PFSK-1 (cell line): ENCODE measurements around the gene CCDC152.

ENCODE experiments used
- FOXP2 ChIP-seq: optimal IDR thresholded peaks from 2 replicates; pipeline ENCODE3; 2011; ENCODE audit warnings: borderline replicate concordance, control low read depth, inconsistent platforms; ENCODE audit not compliant: insufficient read depth; ENCODE audit errors: extremely low read length, extremely low read depth
- POLR2AphosphoS5 ChIP-seq: IDR thresholded peaks from 2 replicates; pipeline ENCODE4 v1.6.1; 2012; ENCODE audit warnings: low read depth, mild to moderate bottlenecking, control low read depth, low read length, moderate library complexity
- SIN3A ChIP-seq: IDR thresholded peaks from 2 replicates; pipeline ENCODE4 v1.6.1; 2012; ENCODE audit warnings: mild to moderate bottlenecking, low read length, moderate library complexity, borderline replicate concordance; ENCODE audit not compliant: insufficient read depth
- TAF1 ChIP-seq: IDR thresholded peaks from 2 replicates; pipeline ENCODE4 v1.6.1; 2012; ENCODE audit warnings: low read length, control low read depth, borderline replicate concordance; ENCODE audit not compliant: insufficient read depth
- TF ChIP-seq, protein P1 (sequence below), 2 experiments: IDR thresholded peaks; 2 replicates each; pipeline versions ENCODE4 v1.6.1 to v1.8.0; 2011 to 2012; ENCODE audit warnings: low read depth in 2 of 2, low read length in 2 of 2, control low read depth in 1 of 2, inconsistent platforms in 1 of 2, mild to moderate bottlenecking in 1 of 2, moderate library complexity in 1 of 2; ENCODE audit not compliant: insufficient read depth in 1 of 2

The CCDC152 gene

DNA sequence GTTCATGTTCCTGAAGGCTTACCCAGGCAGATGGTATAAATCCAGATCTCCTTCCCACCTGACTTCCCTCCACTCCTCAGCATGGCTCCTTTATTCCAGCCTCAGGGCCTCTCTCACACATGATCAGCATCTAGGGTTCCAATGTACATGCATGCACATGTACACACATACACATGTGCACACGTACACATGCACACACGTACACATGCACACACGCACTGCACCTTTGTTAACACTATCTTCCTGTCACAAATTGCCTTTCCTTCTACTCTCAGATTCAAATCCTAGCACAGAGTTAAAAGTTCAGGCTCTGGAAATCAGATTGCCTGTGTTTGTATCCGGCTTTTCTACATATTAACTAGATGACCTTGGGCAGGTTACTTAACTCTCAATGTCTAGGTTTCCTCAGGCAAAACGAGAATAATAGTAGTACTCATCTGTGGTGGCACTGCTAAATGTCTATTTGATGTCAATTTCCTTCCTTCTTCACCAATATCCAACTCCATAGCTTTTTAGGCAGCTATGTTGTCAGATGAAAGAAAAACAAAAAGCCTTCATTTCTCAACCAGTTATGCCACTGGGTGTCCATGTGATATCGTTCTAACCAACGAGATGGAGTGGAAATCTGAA is 67.8 kb downstream of the CCDC152 start:
- TF ChIP-seq TAF1 = no peak
- TF ChIP-seq, protein P1, sequence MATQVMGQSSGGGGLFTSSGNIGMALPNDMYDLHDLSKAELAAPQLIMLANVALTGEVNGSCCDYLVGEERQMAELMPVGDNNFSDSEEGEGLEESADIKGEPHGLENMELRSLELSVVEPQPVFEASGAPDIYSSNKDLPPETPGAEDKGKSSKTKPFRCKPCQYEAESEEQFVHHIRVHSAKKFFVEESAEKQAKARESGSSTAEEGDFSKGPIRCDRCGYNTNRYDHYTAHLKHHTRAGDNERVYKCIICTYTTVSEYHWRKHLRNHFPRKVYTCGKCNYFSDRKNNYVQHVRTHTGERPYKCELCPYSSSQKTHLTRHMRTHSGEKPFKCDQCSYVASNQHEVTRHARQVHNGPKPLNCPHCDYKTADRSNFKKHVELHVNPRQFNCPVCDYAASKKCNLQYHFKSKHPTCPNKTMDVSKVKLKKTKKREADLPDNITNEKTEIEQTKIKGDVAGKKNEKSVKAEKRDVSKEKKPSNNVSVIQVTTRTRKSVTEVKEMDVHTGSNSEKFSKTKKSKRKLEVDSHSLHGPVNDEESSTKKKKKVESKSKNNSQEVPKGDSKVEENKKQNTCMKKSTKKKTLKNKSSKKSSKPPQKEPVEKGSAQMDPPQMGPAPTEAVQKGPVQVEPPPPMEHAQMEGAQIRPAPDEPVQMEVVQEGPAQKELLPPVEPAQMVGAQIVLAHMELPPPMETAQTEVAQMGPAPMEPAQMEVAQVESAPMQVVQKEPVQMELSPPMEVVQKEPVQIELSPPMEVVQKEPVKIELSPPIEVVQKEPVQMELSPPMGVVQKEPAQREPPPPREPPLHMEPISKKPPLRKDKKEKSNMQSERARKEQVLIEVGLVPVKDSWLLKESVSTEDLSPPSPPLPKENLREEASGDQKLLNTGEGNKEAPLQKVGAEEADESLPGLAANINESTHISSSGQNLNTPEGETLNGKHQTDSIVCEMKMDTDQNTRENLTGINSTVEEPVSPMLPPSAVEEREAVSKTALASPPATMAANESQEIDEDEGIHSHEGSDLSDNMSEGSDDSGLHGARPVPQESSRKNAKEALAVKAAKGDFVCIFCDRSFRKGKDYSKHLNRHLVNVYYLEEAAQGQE (IDR thresholded peaks at IDR 0.05; ENCODE audit: insufficient read depth in 1 of 2, low read depth in 2 of 2, low read length in 2 of 2) = no peak
- TF ChIP-seq FOXP2 = no peak
- TF ChIP-seq POLR2AphosphoS5 = no peak
- no peak for TF ChIP-seq SIN3A

DNA sequence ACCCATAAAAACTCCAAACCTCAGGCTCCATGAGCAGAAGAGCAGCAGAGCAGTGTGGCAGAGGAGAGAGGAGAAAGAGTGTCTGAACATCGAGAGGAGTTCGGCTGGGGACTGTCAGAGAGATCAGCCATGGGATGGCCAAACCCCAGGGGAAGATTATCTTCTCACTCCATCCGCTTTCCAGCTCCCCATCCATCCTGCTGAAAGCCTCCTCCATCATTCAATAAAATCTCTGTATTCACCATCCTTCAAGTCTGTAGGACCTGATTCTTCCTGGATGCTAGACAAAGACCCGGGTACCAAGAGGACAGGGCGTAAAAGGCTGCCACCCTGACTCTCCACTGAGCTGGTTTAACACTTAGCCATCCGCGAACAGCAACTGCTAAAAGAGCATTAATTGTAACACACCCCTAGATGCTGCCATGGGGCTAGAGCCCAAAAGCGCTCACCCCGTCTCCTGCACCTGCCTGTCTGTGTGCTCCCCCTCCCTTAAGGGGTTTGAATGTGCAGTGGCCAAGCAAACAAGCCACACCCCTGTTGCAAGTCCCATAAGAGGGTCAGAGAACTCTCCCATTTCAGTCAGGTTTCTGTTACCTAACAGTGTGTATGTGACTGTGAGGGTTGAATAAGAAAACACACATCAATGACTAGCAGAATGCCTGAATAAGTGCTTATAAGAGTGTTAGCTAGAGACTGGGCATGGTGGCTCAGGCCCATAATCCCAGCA is 69.0 kb downstream of the CCDC152 start:
- no peak for TF ChIP-seq SIN3A
- no peak for TF ChIP-seq TAF1
- TF ChIP-seq FOXP2 = no peak
- TF ChIP-seq, protein P1 (IDR thresholded peaks at IDR 0.05; ENCODE audit: insufficient read depth in 1 of 2, low read depth in 2 of 2, low read length in 2 of 2) = no peak

DNA sequence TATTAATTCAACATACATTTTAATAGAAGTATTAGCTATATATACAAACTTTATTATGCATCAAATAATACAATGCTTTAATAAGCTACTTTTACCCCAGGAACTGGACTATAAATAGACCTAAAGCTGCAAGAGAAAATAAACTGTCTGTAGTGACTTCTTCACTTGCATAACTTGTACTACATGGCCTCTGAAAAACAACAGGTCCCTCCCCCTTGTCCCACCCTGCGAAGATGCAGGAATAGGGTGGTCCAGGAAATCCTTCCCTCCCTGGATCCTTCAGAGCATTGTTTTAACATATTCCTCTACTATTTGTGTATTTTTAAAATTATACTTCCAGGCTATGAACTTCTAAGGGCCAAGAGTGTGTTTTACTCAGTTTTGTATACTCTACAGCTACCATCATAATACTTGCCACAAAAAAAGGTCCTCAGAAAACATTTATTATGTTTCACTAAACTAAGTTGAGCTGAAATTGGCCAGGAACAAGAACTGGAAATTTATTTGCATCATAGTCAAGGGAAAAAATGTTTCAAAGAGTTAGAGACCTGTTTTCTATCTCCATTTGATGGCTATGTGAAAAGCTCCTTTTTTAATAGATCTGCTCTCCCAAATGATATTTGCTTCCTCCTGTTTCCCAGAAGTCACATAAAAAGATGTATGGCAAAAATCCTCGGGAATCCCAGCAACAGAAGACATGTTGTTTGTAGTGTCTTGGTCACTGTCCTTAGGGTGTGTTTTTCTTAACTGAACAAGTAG is 70.3 kb downstream of the CCDC152 start:
- TF ChIP-seq, protein P1 (IDR thresholded peaks at IDR 0.05; ENCODE audit: insufficient read depth in 1 of 2, low read depth in 2 of 2, low read length in 2 of 2) = no peak

DNA sequence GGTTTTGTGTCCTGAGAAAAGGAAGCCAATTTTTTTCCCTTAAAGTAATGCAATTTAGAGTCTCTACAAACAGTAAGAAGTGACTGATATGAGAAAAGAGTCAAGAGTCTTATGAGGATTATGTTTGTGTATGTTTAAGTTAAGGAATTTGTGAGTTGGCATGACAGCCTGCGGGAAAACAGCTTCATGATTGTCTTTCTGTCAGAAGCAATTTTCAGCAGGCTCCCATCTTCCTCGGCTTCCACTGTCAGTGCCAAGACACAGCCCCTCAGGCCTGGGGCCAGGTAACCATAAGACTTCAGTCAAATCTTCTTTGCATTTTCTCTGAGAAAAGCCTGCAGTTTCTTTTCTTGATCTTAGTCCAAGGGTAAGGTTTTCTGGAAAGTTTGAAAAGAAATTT is 72.1 kb downstream of the CCDC152 start:
- TF ChIP-seq SIN3A (no peak), TAF1 (no peak), POLR2AphosphoS5 (no peak), FOXP2 (no peak)

DNA sequence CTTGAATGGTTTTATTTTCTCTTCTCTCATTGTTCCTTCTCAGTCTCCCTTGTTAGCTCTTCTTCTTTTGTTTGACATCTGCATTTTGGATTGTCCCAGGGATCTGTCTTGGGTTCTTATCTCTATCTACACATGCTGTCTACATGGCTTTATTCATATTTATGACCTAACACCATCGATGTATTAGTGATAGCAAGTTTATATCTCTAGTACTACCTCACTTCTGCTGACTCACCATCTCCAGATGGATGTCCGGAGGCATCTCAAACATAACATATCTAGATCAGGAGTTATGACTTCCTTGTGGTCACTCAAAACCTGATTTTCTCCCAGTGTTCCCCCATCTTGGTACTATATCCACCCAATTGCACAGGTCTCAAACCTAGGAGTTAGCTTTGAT is 74.3 kb downstream of the CCDC152 start:
- TF ChIP-seq TAF1 (no peak), POLR2AphosphoS5 (no peak), FOXP2 (no peak), SIN3A (no peak)
- TF ChIP-seq, protein P1 (IDR thresholded peaks at IDR 0.05; ENCODE audit: insufficient read depth in 1 of 2, low read depth in 2 of 2, low read length in 2 of 2) = no peak
